IMR-90 (cell line): ENCODE measurements around the gene KIF9. TPM values are rescaled to one million over a fixed set of nuclear protein-coding genes. Genes with fewer than 3 reads are reported as not detected.

Experiments used
- ATAC-seq: fragments of 200-7000 bp; cut with Tn5 transposase; 2 replicates; pipeline ENCODE4 v1.9.1; 2020; ENCODE audit warnings: low read depth, mild to moderate bottlenecking, moderate library complexity
- BruUV-seq: library from RNA; stranded (reverse); fragments of 400-500 nt; replicated peaks from 2 replicates; lab custom pipeline; 2021; lab: Mats Ljungman, UMichigan
- CTCF ChIA-PET: fragments of 300-600 bp; formaldehyde crosslinking; extraction: SDS; loops from one replicate; lab custom pipeline; 2021; ENCODE audit warnings: antibody characterized with exemption; lab: Yijun Ruan, JAX
- POLR2A ChIA-PET: fragments of 300-600 bp; sonication (Branson Sonifier 250); formaldehyde crosslinking; loops from one replicate; lab custom pipeline; 2022; ENCODE audit warnings: antibody characterized with exemption; ENCODE audit not compliant: unreplicated experiment; lab: Charles Lee
- DNase-seq: peaks from one replicate; pipeline ENCODE4 v3.0.0; 2013
- H2AFZ ChIP-seq: replicated peaks from 2 replicates; pipeline ENCODE3; 2013; ENCODE audit warnings: low read length, mild to moderate bottlenecking; ENCODE audit not compliant: poor library complexity
- H2AK5ac ChIP-seq: 2 replicates; pipeline ENCODE4 v1.6.1; 2013; ENCODE audit warnings: low read depth, low read length, inconsistent platforms
- H2AK9ac ChIP-seq: replicated peaks from 2 replicates; pipeline ENCODE3; 2013; ENCODE audit warnings: mild to moderate bottlenecking, low read depth, low read length, moderate library complexity; ENCODE audit not compliant: poor library complexity
- H2BK120ac ChIP-seq: 2 replicates; pipeline ENCODE4 v1.6.1; 2013; ENCODE audit warnings: low read depth, low read length, inconsistent platforms
- H2BK15ac ChIP-seq: 3 replicates; pipeline ENCODE4 v1.6.1; 2013; ENCODE audit warnings: low read depth, low read length, inconsistent platforms
- H2BK20ac ChIP-seq: 2 replicates; pipeline ENCODE4 v1.6.1; 2013; ENCODE audit warnings: low read depth, mild to moderate bottlenecking, inconsistent platforms, low read length, moderate library complexity
- H2BK5ac ChIP-seq: 2 replicates; pipeline ENCODE4 v1.6.1; 2013; ENCODE audit warnings: mild to moderate bottlenecking, low read depth, low read length, inconsistent platforms; ENCODE audit not compliant: poor library complexity, severe bottlenecking
- H3K14ac ChIP-seq: replicated peaks from 2 replicates; pipeline ENCODE4 v1.6.1; 2013; ENCODE audit warnings: low read depth, low read length, inconsistent platforms
- H3K18ac ChIP-seq: 2 replicates; pipeline ENCODE4 v1.6.1; 2013; ENCODE audit warnings: low read depth, low read length, control low read depth
- H3K23ac ChIP-seq: 2 replicates; pipeline ENCODE4 v1.6.1; 2013; ENCODE audit warnings: low read depth, low read length, inconsistent platforms
- H3K27ac ChIP-seq: 2 replicates; pipeline ENCODE4 v1.5.1; 2013; ENCODE audit warnings: mild to moderate bottlenecking, control low read depth, low read length; ENCODE audit not compliant: insufficient read depth
- H3K27me3 ChIP-seq: 2 replicates; pipeline ENCODE4 v1.6.1; 2013; ENCODE audit warnings: low read length; ENCODE audit not compliant: control insufficient read depth, insufficient read depth
- H3K36me3 ChIP-seq: 2 replicates; pipeline ENCODE4 v1.6.1; 2013; ENCODE audit warnings: low read length, mixed read lengths; ENCODE audit not compliant: control insufficient read depth, insufficient read depth
- H3K4ac ChIP-seq: 2 replicates; pipeline ENCODE4 v1.6.1; 2013; ENCODE audit warnings: low read depth, low read length, inconsistent platforms
- H3K4me1 ChIP-seq: 2 replicates; pipeline ENCODE4 v1.6.1; 2013; ENCODE audit warnings: low read length, mixed read lengths; ENCODE audit not compliant: control insufficient read depth, insufficient read depth
- H3K4me2 ChIP-seq: 2 replicates; pipeline ENCODE4 v1.6.1; 2013; ENCODE audit warnings: low read depth, mild to moderate bottlenecking, control low read depth, low read length, moderate library complexity
- H3K4me3 ChIP-seq: 2 replicates; pipeline ENCODE4 v1.5.1; 2013; ENCODE audit warnings: low read depth, mild to moderate bottlenecking, control low read depth, low read length, moderate library complexity; ENCODE audit not compliant: insufficient read depth
- H3K56ac ChIP-seq: 2 replicates; pipeline ENCODE4 v1.6.1; 2013; ENCODE audit warnings: low read length, inconsistent platforms; ENCODE audit not compliant: insufficient read depth; ENCODE audit errors: extremely low read depth
- H3K79me1 ChIP-seq, 2 experiments: 2 replicates each; pipeline ENCODE4 v1.6.1; 2013; ENCODE audit warnings: low read length in 2 of 2, inconsistent platforms in 1 of 2, low read depth in 1 of 2
- H3K9ac ChIP-seq: 2 replicates; pipeline ENCODE4 v1.6.1; 2013; ENCODE audit warnings: low read depth, low read length, control low read depth
- H3K9me1 ChIP-seq: 2 replicates; pipeline ENCODE4 v1.6.1; 2013; ENCODE audit warnings: low read length, inconsistent platforms; ENCODE audit not compliant: insufficient read depth
- H3K9me3 ChIP-seq: 2 replicates; pipeline ENCODE4 v1.6.1; 2013; ENCODE audit warnings: low read length; ENCODE audit not compliant: control insufficient read depth, insufficient read depth
- H4K20me1 ChIP-seq: 2 replicates; pipeline ENCODE4 v1.6.1; 2013; ENCODE audit warnings: low read length, inconsistent platforms; ENCODE audit not compliant: insufficient read depth
- H4K5ac ChIP-seq: 2 replicates; pipeline ENCODE4 v1.6.1; 2013; ENCODE audit warnings: mild to moderate bottlenecking, low read depth, low read length, control low read depth
- H4K8ac ChIP-seq, 2 experiments: 2 replicates each; pipeline ENCODE4 v1.6.1; 2013; ENCODE audit warnings: low read depth in 2 of 2, low read length in 2 of 2, control low read depth in 1 of 2, inconsistent platforms in 1 of 2
- H4K91ac ChIP-seq: 2 replicates; pipeline ENCODE4 v1.6.1; 2013; ENCODE audit warnings: low read depth, low read length, inconsistent platforms; ENCODE audit not compliant: insufficient read depth
- CHD1 ChIP-seq: IDR thresholded peaks from 2 replicates; pipeline ENCODE4 v1.6.1; 2012; ENCODE audit warnings: low read depth, low read length, improper control_type of control experiment
- ELK1 ChIP-seq: fragments of 150-350 bp; IDR thresholded peaks from 2 replicates; pipeline ENCODE4 v1.6.1; 2016; ENCODE audit warnings: low read depth, mild to moderate bottlenecking, low read length, moderate library complexity, borderline replicate concordance
- FOS ChIP-seq: fragments of 150-350 bp; IDR thresholded peaks from 2 replicates; pipeline ENCODE4 v1.6.1; 2016; ENCODE audit warnings: low read depth, low read length
- MAZ ChIP-seq: IDR thresholded peaks from 2 replicates; pipeline ENCODE4 v1.6.1; 2012; ENCODE audit warnings: low read depth, mild to moderate bottlenecking, low read length, improper control_type of control experiment, moderate library complexity, borderline replicate concordance
- MXI1 ChIP-seq: IDR thresholded peaks from 2 replicates; pipeline ENCODE4 v1.6.1; 2012; ENCODE audit warnings: low read depth, mild to moderate bottlenecking, low read length, moderate library complexity, borderline replicate concordance
- POLR2A ChIP-seq: IDR thresholded peaks from 2 replicates; pipeline ENCODE4 v1.6.1; 2012; ENCODE audit warnings: mild to moderate bottlenecking, low read depth, low read length
- RAD21 ChIP-seq: IDR thresholded peaks from 2 replicates; pipeline ENCODE4 v1.6.1; 2012; ENCODE audit warnings: low read length, improper control_type of control experiment
- RCOR1 ChIP-seq: IDR thresholded peaks from 2 replicates; pipeline ENCODE4 v1.6.1; 2012; ENCODE audit warnings: mild to moderate bottlenecking, low read length, improper control_type of control experiment; ENCODE audit not compliant: insufficient replicate concordance
- SMC3 ChIP-seq: fragments of 150-350 bp; IDR thresholded peaks from 2 replicates; pipeline ENCODE4 v1.6.1; 2016; ENCODE audit warnings: low read depth, mild to moderate bottlenecking, antibody characterized with exemption, low read length, moderate library complexity
- WGBS, 2 experiments: methylation state at CpG; one replicate each; pipeline versions ENCODE4 v1.1.5 to v1.1.7; 2013; ENCODE audit warnings: missing lambda C conversion rate in 2 of 2; ENCODE audit not compliant: insufficient read length in 1 of 2; ENCODE audit errors: extremely low coverage in 2 of 2; 5-methylcytosine and 5-hydroxymethylcytosine counted together
- dilution Hi-C: fragments of 300-500 bp; cut with HindIII; formaldehyde crosslinking; loops from one replicate; pipeline ENCODE4 v1.14.3; 2018; ENCODE audit warnings: low sequenced_read_pairs; ENCODE audit not compliant: unreplicated experiment
- in situ Hi-C: fragments of 300-500 bp; cut with MboI; formaldehyde crosslinking; loops from 3 replicates; pipeline ENCODE4 v1.14.3; 2019; ENCODE audit warnings: low sequenced_read_pairs, inconsistent platforms, mixed read lengths
- intact Hi-C: fragments of 100-400 bp; cut with micrococcal nuclease; formaldehyde crosslinking; loops from 2 replicates; pipeline ENCODE4 v1.10.0; 2022
- polyA plus RNA-seq, 3 experiments: library from polyadenylated mRNA; depleted of rRNA; stranded (reverse); fragments of >200 nt; gene quantifications; 2 replicates each; pipeline ENCODE4 v1.2.3, GENCODE V29; 2012; ENCODE audit warnings: low replicate concordance in 1 of 3
- total RNA-seq: library from RNA; depleted of rRNA; stranded (reverse); fragments of >200 nt; gene quantifications from 2 replicates; pipeline ENCODE4 v1.2.3, GENCODE V29; 2012

Gene KIF9
- total and polyA plus RNA-seq, 2 of the 4 experiments (the other 2 are of a cell fraction): 1.8 to 5.0 TPM

DNA sequence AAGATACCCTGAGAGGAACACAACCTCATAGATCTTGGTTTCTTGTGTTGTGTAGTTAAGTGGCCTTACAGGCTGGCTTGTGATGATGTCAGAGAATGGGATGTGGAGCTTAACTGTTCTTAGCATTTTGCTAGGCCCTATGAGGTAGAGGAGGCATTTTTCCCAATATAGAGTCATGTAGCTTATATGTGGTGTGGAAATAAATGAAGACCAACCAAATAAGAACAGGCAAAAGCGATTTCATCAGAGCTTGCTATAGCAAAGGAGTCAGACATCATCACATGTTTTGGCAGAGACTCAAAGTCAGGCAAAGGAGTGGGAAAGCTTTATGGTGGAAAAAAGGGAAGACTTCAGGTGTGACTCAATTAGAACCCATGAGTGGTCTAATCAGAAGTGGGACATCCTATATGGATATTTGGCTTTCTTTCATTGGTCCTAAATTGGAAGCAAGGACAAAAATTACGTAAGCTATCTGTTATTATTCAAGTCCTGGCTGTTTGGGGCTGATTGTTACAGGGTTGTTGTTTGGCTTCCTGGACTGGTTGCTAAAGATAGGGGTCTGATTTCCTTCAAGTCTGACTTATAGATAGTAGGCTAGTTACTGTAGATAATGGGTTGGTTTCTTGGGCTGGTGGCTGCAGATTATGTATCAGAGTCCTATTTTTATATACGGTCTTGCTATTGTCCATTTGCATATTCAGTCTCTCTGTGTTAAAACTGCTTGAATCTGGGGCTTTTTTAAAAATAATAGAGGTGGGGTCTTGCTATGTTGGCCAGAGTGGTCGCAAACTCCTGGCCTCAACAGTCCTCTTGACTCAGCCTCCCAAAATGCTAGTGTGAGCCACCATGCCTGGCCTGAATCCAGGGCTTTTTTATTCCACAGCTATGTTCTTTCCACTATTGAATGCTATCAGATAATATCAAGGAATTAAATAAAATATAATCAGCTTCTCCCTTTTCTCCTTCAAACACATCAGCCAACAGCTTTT, 88.4 kb downstream of the KIF9 start:
- no peak overlapping the region for H2BK15ac ChIP-seq
- intact Hi-C loops: no loop called here
- no peak overlapping the region for H2AK9ac ChIP-seq
- H3K9me1 ChIP-seq: no peaks in the 10 kb centered on the region
- dilution Hi-C loops: no loop called here
- H2BK5ac ChIP-seq: no peak overlapping the region
- ChIA-PET POLR2A (no interaction called here), CTCF (no interaction called here)
- in situ Hi-C loops: no loop called here
- no peak overlapping the region for H4K91ac ChIP-seq
- H3K23ac ChIP-seq: no peak overlapping the region
- no peak overlapping the region for H3K9ac ChIP-seq
- H4K5ac ChIP-seq: no peak overlapping the region
- no peak overlapping the region for H2AK5ac ChIP-seq
- H4K8ac ChIP-seq: no peak overlapping the region
- no peak overlapping the region for H3K18ac ChIP-seq
- no CpG with 5 or more reads among the region's 4 CpGs for WGBS, 2 experiments
- H3K4me1 ChIP-seq: no peaks in the 10 kb centered on the region
- DNase-seq: peak; percentile 56
- H3K4me2 ChIP-seq: no peak overlapping the region
- TSS peak; percentile 6 for BruUV-seq
- peaks cover 2 to 4% of the 10 kb centered on the region in 2 experiments; a peak in 2 of 4 replicates for H3K79me1 ChIP-seq
- H3K4ac ChIP-seq: no peak overlapping the region
- H2AFZ ChIP-seq: no peak overlapping the region
- H3K27ac ChIP-seq: no peak overlapping the region
- H3K36me3 ChIP-seq: peaks cover 1% of the 10 kb centered on the region; the same call in 1 of the 2 replicates
- H2BK120ac ChIP-seq: no peak overlapping the region
- no peaks in the 10 kb centered on the region for H3K9me3 ChIP-seq
- no peak overlapping the region for H2BK20ac ChIP-seq
- no peak overlapping the region for H3K14ac ChIP-seq
- H4K20me1 ChIP-seq: no peaks in the 10 kb centered on the region
- no peak for ATAC-seq
- no peak overlapping the region for H3K4me3 ChIP-seq
- H3K27me3 ChIP-seq: no peaks in the 10 kb centered on the region
- TF ChIP-seq POLR2A: no peak
- TF ChIP-seq RCOR1: no peak
- no peak for TF ChIP-seq CHD1
- TF ChIP-seq MAZ: no peak
- no peak for TF ChIP-seq RAD21
- TF ChIP-seq MXI1: no peak
- no peak for TF ChIP-seq FOS
- TF ChIP-seq SMC3: no peak
- TF ChIP-seq ELK1: no peak
- no peak overlapping the region for H3K56ac ChIP-seq
